Smooth muscle cell (in vitro differentiated cells): ENCODE data around the gene KRTAP12-3. TPM values are rescaled to one million over a fixed set of nuclear protein-coding genes. Genes with fewer than 3 reads are reported as not detected.

Experiments used
- DNase-seq: peaks from one replicate; lab custom pipeline; 2025; ENCODE audit not compliant: unreplicated experiment; lab: John Stamatoyannopoulos, UW
- H2AFZ ChIP-seq: fragments of 200-600 bp; sonication (generic); 2 replicates; pipeline ENCODE4 v1.6.0; 2016; ENCODE audit warnings: antibody characterized with exemption, low read depth, mild to moderate bottlenecking
- H3F3A ChIP-seq: fragments of 200-600 bp; sonication (generic); 2 replicates; pipeline ENCODE4 v1.6.0; 2017; ENCODE audit warnings: antibody characterized with exemption, low read depth
- H3K27ac ChIP-seq: fragments of 200-600 bp; sonication (generic); 2 replicates; pipeline ENCODE4 v1.5.1; 2016; ENCODE audit warnings: low read depth, mild to moderate bottlenecking
- H3K27me3 ChIP-seq: fragments of 200-600 bp; sonication (generic); 2 replicates; pipeline ENCODE4 v1.6.1; 2016; ENCODE audit warnings: low read depth, mild to moderate bottlenecking
- H3K36me3 ChIP-seq: fragments of 200-600 bp; sonication (generic); 2 replicates; pipeline ENCODE4 v1.5.1; 2016; ENCODE audit warnings: low read depth
- H3K4me1 ChIP-seq: fragments of 200-600 bp; sonication (generic); 2 replicates; pipeline ENCODE4 v1.5.1; 2016; ENCODE audit warnings: low read depth
- H3K4me2 ChIP-seq: fragments of 200-600 bp; sonication (generic); 2 replicates; pipeline ENCODE4 v1.6.0; 2016; ENCODE audit warnings: mild to moderate bottlenecking
- H3K4me3 ChIP-seq: fragments of 200-600 bp; sonication (generic); 2 replicates; pipeline ENCODE4 v1.5.1; 2016; ENCODE audit warnings: mild to moderate bottlenecking
- H3K79me2 ChIP-seq: fragments of 200-600 bp; sonication (generic); 2 replicates; pipeline ENCODE4 v1.6.0; 2016; ENCODE audit warnings: low read depth, mild to moderate bottlenecking
- H3K9ac ChIP-seq: fragments of 200-600 bp; sonication (generic); 2 replicates; pipeline ENCODE4 v1.6.0; 2016; ENCODE audit warnings: low read depth
- H3K9me3 ChIP-seq: fragments of 200-600 bp; sonication (generic); replicated peaks from 2 replicates; pipeline ENCODE4 v1.5.1; 2016; ENCODE audit warnings: low read depth
- H4K20me1 ChIP-seq: fragments of 200-600 bp; sonication (generic); 2 replicates; pipeline ENCODE4 v1.6.0; 2016; ENCODE audit warnings: low read depth
- WGBS: methylation state at CpG from one replicate; pipeline ENCODE4 v1.1.7; 2016; ENCODE audit warnings: low lambda C conversion rate; 5-methylcytosine and 5-hydroxymethylcytosine counted together
- polyA plus RNA-seq: library from polyadenylated mRNA; unstranded; fragments of >200 nt; fragmentation: Nextera tagmentation; extraction: Ambion mirVana; gene quantifications from 2 replicates; pipeline ENCODE4 v1.2.1, GENCODE V29; 2016
- total RNA-seq: library from RNA; depleted of rRNA; stranded (reverse); fragments of >200 nt; gene quantifications from 2 replicates; pipeline ENCODE4 v1.2.3, GENCODE V29; 2014
- TF ChIP-seq, protein P1 (sequence below): fragments of 200-600 bp; sonication (generic); IDR thresholded peaks from 2 replicates; pipeline ENCODE4 v1.5.1; 2017; ENCODE audit warnings: borderline replicate concordance, mild to moderate bottlenecking, antibody characterized with exemption; ENCODE audit not compliant: insufficient read depth, poor library complexity, severe bottlenecking

The KRTAP12-3 gene
- total and polyA plus RNA-seq, 2 experiments from 2014 or later, result not detected

DNA sequence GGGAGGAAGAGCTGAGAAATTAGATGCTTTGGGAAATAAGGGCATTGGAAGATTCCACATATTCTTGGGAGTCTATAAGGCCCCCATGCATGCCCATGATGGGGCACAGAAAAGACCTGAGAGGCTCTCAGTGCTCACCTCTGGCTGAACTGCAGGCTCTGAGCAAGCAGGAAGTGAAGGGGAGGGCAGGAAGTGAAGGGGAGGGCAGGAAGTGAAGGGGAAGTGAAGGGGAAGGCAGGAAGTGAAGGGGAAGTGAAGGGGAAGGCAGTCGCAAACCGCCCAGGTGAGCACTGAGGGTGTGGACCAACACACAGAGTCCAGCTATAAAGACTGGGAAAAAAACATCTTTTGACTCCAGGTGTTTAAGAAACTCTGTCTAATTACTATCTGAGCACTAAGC, 27.3 kb upstream of the KRTAP12-3 start:
- Histone ChIP-seq H3K4me3 (no peak overlapping the region), H4K20me1 (no peaks in the 10 kb centered on the region), H2AFZ (no peak overlapping the region), H3K9me3 (no peaks in the 10 kb centered on the region), H3K79me2 (no peaks in the 10 kb centered on the region), H3K27ac (no peak overlapping the region), H3K36me3 (no peaks in the 10 kb centered on the region), H3K4me1 (no peaks in the 10 kb centered on the region), H3K27me3 (no peaks in the 10 kb centered on the region), H3F3A (no peaks in the 10 kb centered on the region), H3K4me2 (no peak overlapping the region), H3K9ac (no peak overlapping the region)
- WGBS, result 60% methylated on average over 1 of the region's 2 CpGs
- TF ChIP-seq, protein P1, sequence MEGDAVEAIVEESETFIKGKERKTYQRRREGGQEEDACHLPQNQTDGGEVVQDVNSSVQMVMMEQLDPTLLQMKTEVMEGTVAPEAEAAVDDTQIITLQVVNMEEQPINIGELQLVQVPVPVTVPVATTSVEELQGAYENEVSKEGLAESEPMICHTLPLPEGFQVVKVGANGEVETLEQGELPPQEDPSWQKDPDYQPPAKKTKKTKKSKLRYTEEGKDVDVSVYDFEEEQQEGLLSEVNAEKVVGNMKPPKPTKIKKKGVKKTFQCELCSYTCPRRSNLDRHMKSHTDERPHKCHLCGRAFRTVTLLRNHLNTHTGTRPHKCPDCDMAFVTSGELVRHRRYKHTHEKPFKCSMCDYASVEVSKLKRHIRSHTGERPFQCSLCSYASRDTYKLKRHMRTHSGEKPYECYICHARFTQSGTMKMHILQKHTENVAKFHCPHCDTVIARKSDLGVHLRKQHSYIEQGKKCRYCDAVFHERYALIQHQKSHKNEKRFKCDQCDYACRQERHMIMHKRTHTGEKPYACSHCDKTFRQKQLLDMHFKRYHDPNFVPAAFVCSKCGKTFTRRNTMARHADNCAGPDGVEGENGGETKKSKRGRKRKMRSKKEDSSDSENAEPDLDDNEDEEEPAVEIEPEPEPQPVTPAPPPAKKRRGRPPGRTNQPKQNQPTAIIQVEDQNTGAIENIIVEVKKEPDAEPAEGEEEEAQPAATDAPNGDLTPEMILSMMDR, result no peak
- no peak for DNase-seq

- H3K36me3 ChIP-seq, result no peaks in the 10 kb centered on the region
- no peaks in the 10 kb centered on the region for H3K27me3 ChIP-seq
- no peak overlapping the region for H3K9ac ChIP-seq
- no peak overlapping the region for H2AFZ ChIP-seq
- TF ChIP-seq, protein P1, result no peak
- H3K27ac ChIP-seq, result no peak overlapping the region
- WGBS, result 96% methylated on average over 1 of the region's 1 CpG
- no peaks in the 10 kb centered on the region for H3K79me2 ChIP-seq
- DNase-seq, result no peak
- no peaks in the 10 kb centered on the region for H3K9me3 ChIP-seq
- H3K4me2 ChIP-seq, result no peak overlapping the region
- no peaks in the 10 kb centered on the region for H3K4me1 ChIP-seq
- H4K20me1 ChIP-seq, result no peaks in the 10 kb centered on the region
- H3K4me3 ChIP-seq, result no peak overlapping the region
- no peaks in the 10 kb centered on the region for H3F3A ChIP-seq
Observed at GRCh38 chr21:44632067-44632466, 25.7 kb upstream of the KRTAP12-3 start.

DNA sequence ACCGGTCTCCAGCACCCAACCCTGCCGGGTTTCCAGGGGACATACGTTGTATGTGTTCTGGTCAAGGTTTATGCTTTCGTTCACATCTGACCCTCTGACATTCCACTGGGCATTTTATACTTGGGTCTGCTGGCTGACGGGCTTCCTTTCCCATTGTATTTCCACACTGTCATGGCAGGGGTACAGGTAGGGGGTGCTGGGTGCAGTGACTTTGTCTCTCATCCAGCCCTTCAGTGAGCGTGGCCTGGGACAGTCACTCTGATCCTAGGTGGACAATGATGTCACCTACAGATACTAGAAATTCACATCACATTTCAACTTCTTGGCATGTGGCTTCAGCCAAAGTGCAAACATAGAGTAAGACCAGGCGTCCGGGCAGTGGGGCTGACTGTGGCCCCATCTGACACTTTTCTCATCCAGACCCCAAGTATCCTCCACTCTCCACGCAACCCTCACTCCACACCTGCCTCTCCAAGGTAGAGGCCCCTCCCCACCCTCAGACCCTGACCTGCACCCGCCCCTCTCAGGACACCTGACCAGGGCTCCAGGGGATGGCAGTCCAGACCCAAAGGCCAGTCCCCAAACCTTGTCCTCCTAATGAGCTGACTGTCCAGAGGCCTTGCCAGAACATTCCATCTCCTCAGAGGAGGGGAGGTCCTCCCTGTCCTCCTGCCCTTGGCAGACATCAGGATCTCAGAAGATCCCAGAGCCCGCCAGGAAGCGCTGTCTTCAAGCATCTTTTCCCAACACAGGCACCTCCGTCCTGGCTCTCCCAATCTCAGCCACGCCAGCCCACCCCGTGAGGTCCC, 21.3 kb upstream of the KRTAP12-3 start:
- Histone ChIP-seq H3K36me3 (no peaks in the 10 kb centered on the region), H3K79me2 (no peaks in the 10 kb centered on the region), H3F3A (no peaks in the 10 kb centered on the region), H3K4me3 (no peak overlapping the region), H4K20me1 (no peaks in the 10 kb centered on the region), H3K9me3 (no peaks in the 10 kb centered on the region), H3K4me1 (no peaks in the 10 kb centered on the region), H2AFZ (no peak overlapping the region), H3K4me2 (no peak overlapping the region), H3K9ac (no peak overlapping the region), H3K27ac (no peak overlapping the region), H3K27me3 (no peaks in the 10 kb centered on the region)
- DNase-seq, result no peak
- 88% methylated on average over 15 of the region's 15 CpGs for WGBS
- TF ChIP-seq, protein P1, result no peak
